ENCODE results near the gene PCK2.

DNA sequence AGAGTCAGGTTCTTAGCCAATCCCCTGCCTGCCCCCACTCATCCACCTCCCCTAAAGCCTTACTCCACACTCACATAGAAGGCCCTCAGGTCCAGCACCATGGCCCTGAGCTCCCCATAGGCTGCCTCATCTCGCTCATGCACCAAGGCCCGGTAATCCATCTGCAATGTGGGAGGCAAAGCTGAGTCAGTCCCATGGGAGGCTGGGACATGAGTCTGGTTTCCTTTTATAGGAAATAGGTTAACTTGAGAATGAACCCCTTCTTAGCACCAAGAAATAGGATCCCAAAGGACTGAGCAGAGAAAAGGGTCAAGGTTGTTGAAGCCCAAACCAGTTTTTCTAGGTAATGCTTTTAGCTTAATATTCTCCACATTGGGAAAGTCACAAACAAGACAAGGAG is 49.4 kb downstream of the PCK2 start:
- TF ChIP-seq, protein P1, sequence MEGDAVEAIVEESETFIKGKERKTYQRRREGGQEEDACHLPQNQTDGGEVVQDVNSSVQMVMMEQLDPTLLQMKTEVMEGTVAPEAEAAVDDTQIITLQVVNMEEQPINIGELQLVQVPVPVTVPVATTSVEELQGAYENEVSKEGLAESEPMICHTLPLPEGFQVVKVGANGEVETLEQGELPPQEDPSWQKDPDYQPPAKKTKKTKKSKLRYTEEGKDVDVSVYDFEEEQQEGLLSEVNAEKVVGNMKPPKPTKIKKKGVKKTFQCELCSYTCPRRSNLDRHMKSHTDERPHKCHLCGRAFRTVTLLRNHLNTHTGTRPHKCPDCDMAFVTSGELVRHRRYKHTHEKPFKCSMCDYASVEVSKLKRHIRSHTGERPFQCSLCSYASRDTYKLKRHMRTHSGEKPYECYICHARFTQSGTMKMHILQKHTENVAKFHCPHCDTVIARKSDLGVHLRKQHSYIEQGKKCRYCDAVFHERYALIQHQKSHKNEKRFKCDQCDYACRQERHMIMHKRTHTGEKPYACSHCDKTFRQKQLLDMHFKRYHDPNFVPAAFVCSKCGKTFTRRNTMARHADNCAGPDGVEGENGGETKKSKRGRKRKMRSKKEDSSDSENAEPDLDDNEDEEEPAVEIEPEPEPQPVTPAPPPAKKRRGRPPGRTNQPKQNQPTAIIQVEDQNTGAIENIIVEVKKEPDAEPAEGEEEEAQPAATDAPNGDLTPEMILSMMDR (IDR thresholded peaks at IDR 0.05): no peak
- TF ChIP-seq POLR2A (IDR thresholded peaks at IDR 0.05) (no peak), POLR2AphosphoS5 (IDR thresholded peaks at IDR 0.05) (no peak), EP300 (IDR thresholded peaks at IDR 0.05; ENCODE audit: low read depth) (no peak)

All from transverse colon (tissue), 4 donors.